HCT116 (cell line): ENCODE data around the gene LSS. TPM values are rescaled to one million over a fixed set of nuclear protein-coding genes. Genes with fewer than 3 reads are reported as not detected.
"Not testable (repeated sequence)": the region's sequence is repeated elsewhere in the genome, so short reads cannot be mapped to it uniquely, and the experiment has no call there.

Experiments used
- ATAC-seq: fragments of 200-7000 bp; cut with Tn5 transposase; 2 replicates; pipeline ENCODE4 v1.9.1; 2020; ENCODE audit warnings: mild to moderate bottlenecking, moderate library complexity
- BruUV-seq: library from RNA; stranded (reverse); fragments of 400-500 nt; replicated peaks from 2 replicates; lab custom pipeline; 2021; lab: Mats Ljungman, UMichigan
- CTCF ChIA-PET: fragments of 300-600 bp; sonication (Branson Sonifier 250); formaldehyde crosslinking; loops from one replicate; lab custom pipeline; 2021; ENCODE audit warnings: antibody characterized with exemption; lab: Charles Lee
- POLR2A ChIA-PET: fragments of 300-600, 350-600 bp; sonication (Branson Sonifier 250); formaldehyde crosslinking; loops from one replicate; lab custom pipeline; 2021; ENCODE audit warnings: antibody characterized with exemption; lab: Charles Lee
- RAD21 ChIA-PET, 2 experiments: fragments of 300-600 bp; sonication (Branson Sonifier 250); formaldehyde crosslinking; loops; one replicate each; lab custom pipeline; 2023; ENCODE audit warnings: low total read pairs in 2 of 2; ENCODE audit not compliant: uncharacterized antibody in 2 of 2, unreplicated experiment in 2 of 2, low non-redundant PET in 1 of 2; lab: Charles Lee
- DNase-seq: peaks from one replicate; pipeline ENCODE4 v3.0.0-alpha.2; 2010; ENCODE audit warnings: low read depth, low spot score
- H2AFZ ChIP-seq: fragments of 200-600 bp; shearing (Covaris generic), sonication (generic); 2 replicates; pipeline ENCODE4 v1.6.1; 2017; ENCODE audit warnings: low read depth, mixed run types, mixed read lengths, antibody characterized with exemption, low read length; ENCODE audit not compliant: poor library complexity, severe bottlenecking
- H3K27ac ChIP-seq: 2 replicates; pipeline ENCODE4 v1.5.1; 2012; ENCODE audit warnings: low read depth, low read length
- H3K27me3 ChIP-seq: fragments of 200-600 bp; sonication (generic); 2 replicates; pipeline ENCODE4 v1.6.1; 2016; ENCODE audit warnings: mixed run types, low read length, mixed read lengths; ENCODE audit not compliant: insufficient read depth
- H3K36me3 ChIP-seq, 2 experiments: fragments of 200-500 bp in 1 of 2; fragments of 200-600 bp in 1 of 2; sonication (Bioruptor generic) in 1 of 2; sonication (generic) in 1 of 2; 2 replicates each; pipeline versions ENCODE4 v1.5.1 to v1.6.1; 2014 to 2016; ENCODE audit warnings: low read length in 2 of 2, inconsistent platforms in 1 of 2, mixed read lengths in 1 of 2, mixed run types in 1 of 2; ENCODE audit not compliant: insufficient read depth in 2 of 2, control insufficient read depth in 1 of 2
- H3K4me1 ChIP-seq, 2 experiments: fragments of 200-600 bp in 1 of 2; sonication (generic) in 1 of 2; 2 replicates each; pipeline versions ENCODE4 v1.5.1 to v1.6.1; 2012 to 2017; ENCODE audit warnings: low read length in 2 of 2, inconsistent platforms in 1 of 2, mild to moderate bottlenecking in 1 of 2, mixed read lengths in 1 of 2, mixed run types in 1 of 2, moderate library complexity in 1 of 2; ENCODE audit not compliant: insufficient read depth in 2 of 2, control insufficient read depth in 1 of 2
- H3K4me2 ChIP-seq: fragments of 200-600 bp; sonication (generic); 2 replicates; pipeline ENCODE4 v1.6.1; 2017; ENCODE audit warnings: mixed run types, low read length, mixed read lengths
- H3K4me3 ChIP-seq, 2 experiments: fragments of 200-600 bp in 1 of 2; sonication (generic) in 1 of 2; replicated peaks in 1 of 2; 2 replicates each; pipeline ENCODE4 v1.5.1; 2011 to 2016; ENCODE audit warnings: low read length in 2 of 2, control low read depth in 1 of 2, low read depth in 1 of 2, mild to moderate bottlenecking in 1 of 2, mixed read lengths in 1 of 2, mixed run types in 1 of 2
- H3K79me2 ChIP-seq: fragments of 200-600 bp; sonication (generic); 2 replicates; pipeline ENCODE4 v1.6.1; 2017; ENCODE audit warnings: mild to moderate bottlenecking, mixed run types, low read length, moderate library complexity, mixed read lengths; ENCODE audit not compliant: insufficient read depth
- H3K9ac ChIP-seq: fragments of 200-600 bp; sonication (generic); 2 replicates; pipeline ENCODE4 v1.6.1; 2016; ENCODE audit warnings: low read length, mixed read lengths
- H3K9me2 ChIP-seq: fragments of 200-600 bp; sonication (generic), shearing (Covaris generic); 2 replicates; pipeline ENCODE4 v1.6.1; 2017; ENCODE audit warnings: mixed run types, mild to moderate bottlenecking, moderate library complexity; ENCODE audit not compliant: insufficient read depth
- H3K9me3 ChIP-seq, 2 experiments: fragments of 200-500 bp in 1 of 2; fragments of 200-600 bp in 1 of 2; sonication (Bioruptor generic) in 1 of 2; sonication (generic) in 1 of 2; 2 replicates each; pipeline ENCODE4 v1.6.1; 2014 to 2017; ENCODE audit warnings: low read length in 2 of 2, mixed read lengths in 2 of 2, inconsistent platforms in 1 of 2, low read depth in 1 of 2, mild to moderate bottlenecking in 1 of 2, mixed run types in 1 of 2, moderate library complexity in 1 of 2; ENCODE audit not compliant: control insufficient read depth in 1 of 2, insufficient read depth in 1 of 2
- H4K20me1 ChIP-seq: fragments of 200-600 bp; sonication (generic), shearing (Covaris generic); 2 replicates; pipeline ENCODE4 v1.6.1; 2017; ENCODE audit warnings: mixed run types, mild to moderate bottlenecking, moderate library complexity; ENCODE audit not compliant: insufficient read depth
- ATF3 ChIP-seq: IDR thresholded peaks from 2 replicates; pipeline ENCODE4 v1.6.1; 2012
- ELF1 ChIP-seq: IDR thresholded peaks from 2 replicates; pipeline ENCODE4 v1.6.1; 2012; ENCODE audit warnings: low read depth, borderline replicate concordance
- EZH2 ChIP-seq: fragments of 200-600 bp; sonication (generic); IDR thresholded peaks from 2 replicates; pipeline ENCODE4 v1.6.1; 2017; ENCODE audit warnings: antibody characterized with exemption, mixed run types
- EZH2phosphoT487 ChIP-seq: fragments of 200-600 bp; IDR thresholded peaks from 2 replicates; pipeline ENCODE4 v1.6.1; 2018; ENCODE audit warnings: antibody characterized with exemption, borderline replicate concordance
- JUND ChIP-seq: IDR thresholded peaks from 2 replicates; pipeline ENCODE4 v1.6.1; 2012
- MAX ChIP-seq: IDR thresholded peaks from 2 replicates; pipeline ENCODE4 v1.6.1; 2012
- REST ChIP-seq: IDR thresholded peaks from 2 replicates; pipeline ENCODE4 v1.6.1; 2012; ENCODE audit warnings: low read depth
- SP1 ChIP-seq: IDR thresholded peaks from 2 replicates; pipeline ENCODE4 v1.6.1; 2012; ENCODE audit warnings: low read depth
- TCF7L2 ChIP-seq: IDR thresholded peaks from 2 replicates; pipeline ENCODE4 v1.7.0; 2011; ENCODE audit warnings: borderline replicate concordance, inconsistent platforms; ENCODE audit not compliant: insufficient read depth, insufficient read length; ENCODE audit errors: extremely low read depth
- intact Hi-C: fragments of 100-400 bp; cut with micrococcal nuclease; formaldehyde crosslinking; loops from 2 replicates; pipeline ENCODE4 v1.10.0; 2022
- total RNA-seq: library from RNA; stranded (reverse); gene quantifications from one replicate; pipeline ENCODE4 v1.2.1, GENCODE V29; 2021; ENCODE audit not compliant: unreplicated experiment

Gene LSS
- total RNA-seq, 1 experiment from 2014 or later = 44.7 TPM

DNA sequence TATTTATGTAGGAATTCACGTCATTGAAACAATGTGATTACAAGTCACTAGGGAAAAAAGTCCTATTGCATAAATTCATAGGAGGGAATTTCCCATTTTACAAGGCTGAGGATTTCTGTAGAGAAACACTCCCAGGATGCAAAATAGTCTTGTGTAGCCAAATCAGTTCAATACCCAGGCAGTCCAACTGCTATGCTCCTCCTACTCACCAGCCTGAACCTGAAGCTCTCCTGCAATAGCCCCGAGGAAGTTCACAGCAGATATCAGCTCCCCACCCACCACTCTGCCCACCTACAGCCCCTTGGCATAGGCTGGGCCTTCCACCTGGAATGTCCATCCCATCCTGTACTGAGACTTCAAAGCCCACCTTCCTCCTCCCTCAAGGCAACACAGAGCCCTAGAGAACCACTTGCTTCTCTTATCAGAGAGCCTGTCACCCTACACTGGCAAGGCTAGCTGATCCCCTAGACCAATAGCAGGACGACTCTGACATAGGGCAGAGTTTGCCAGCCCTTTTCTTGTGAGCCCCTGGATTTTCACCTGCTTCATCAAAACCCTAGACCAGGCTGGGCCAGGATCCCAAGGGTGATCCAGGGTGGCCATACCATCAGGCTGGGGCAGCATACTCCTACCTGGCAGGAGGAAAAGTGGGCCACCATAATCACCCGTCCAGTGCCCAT is 1.5 kb downstream of the LSS start:
- no peak overlapping the region for H3K9ac ChIP-seq
- H4K20me1 ChIP-seq = no peaks in the 10 kb centered on the region
- peaks cover 15 to 29% of the 10 kb centered on the region in 2 experiments for H3K4me1 ChIP-seq
- H2AFZ ChIP-seq = no peak overlapping the region
- no TSS peak for BruUV-seq
- RAD21 ChIA-PET = no interaction called here
- H3K9me3 ChIP-seq = no peaks in the 10 kb centered on the region; a peak in 1 of 4 replicates
- ATAC-seq (no peak), DNase-seq (no peak)
- no peaks in the 10 kb centered on the region for H3K27me3 ChIP-seq
- intact Hi-C loops = loop anchor here (5.0 kb wide), 1 partner anchor 85 kb away; no protein-coding TSS in a partner anchor
- H3K79me2 ChIP-seq = no peaks in the 10 kb centered on the region
- H3K4me3 ChIP-seq = peak overlapping the region in 1 of 2 experiments; percentile 76; a peak in 2 of 4 replicates
- POLR2A ChIA-PET = no interaction called here
- TF ChIP-seq EZH2phosphoT487 (no peak), ELF1 (no peak), EZH2 (no peak)
- CTCF ChIA-PET = no interaction called here
- 0 out of 4 replicates have a peak, but pooled peaks cover 0 to 6% of the 10 kb centered on the region in 2 experiments for H3K36me3 ChIP-seq
- no peaks in the 10 kb centered on the region for H3K9me2 ChIP-seq
- no peak overlapping the region for H3K27ac ChIP-seq
- H3K4me2 ChIP-seq = peak overlapping the region; percentile 97

- no peak overlapping the region for H2AFZ ChIP-seq
- H3K4me3 ChIP-seq = no peak overlapping the region
- RAD21 ChIA-PET = no interaction called here
- TF ChIP-seq ATF3 = no peak
- TF ChIP-seq SP1 = no peak
- no peak for TF ChIP-seq REST
- no peak for TF ChIP-seq MAX
- TF ChIP-seq TCF7L2 = no peak
- no peak for TF ChIP-seq JUND
- H3K9me3 ChIP-seq = no peaks in the 10 kb centered on the region; a peak in 1 of 4 replicates
- POLR2A ChIA-PET = no interaction called here
- no peaks in the 10 kb centered on the region for H4K20me1 ChIP-seq
- no peaks in the 10 kb centered on the region for H3K27me3 ChIP-seq
- CTCF ChIA-PET = no interaction called here
- H3K9me2 ChIP-seq = no peaks in the 10 kb centered on the region
- H3K4me1 ChIP-seq = peaks cover 15 to 29% of the 10 kb centered on the region in 2 experiments
- H3K9ac ChIP-seq = no peak overlapping the region
- no peak overlapping the region for H3K4me2 ChIP-seq
- intact Hi-C loops = loop anchor here (5.0 kb wide), 1 partner anchor 84 kb away; no protein-coding TSS in a partner anchor
- H3K36me3 ChIP-seq = 0 out of 4 replicates have a peak, but pooled peaks cover 0 to 6% of the 10 kb centered on the region in 2 experiments
- no TSS peak for BruUV-seq
- no peak overlapping the region for H3K27ac ChIP-seq
- no peaks in the 10 kb centered on the region for H3K79me2 ChIP-seq
- ATAC-seq (no peak), DNase-seq (no peak)
Measured at GRCh38 chr21:46226146-46226545, 2.4 kb downstream of the LSS start.

DNA sequence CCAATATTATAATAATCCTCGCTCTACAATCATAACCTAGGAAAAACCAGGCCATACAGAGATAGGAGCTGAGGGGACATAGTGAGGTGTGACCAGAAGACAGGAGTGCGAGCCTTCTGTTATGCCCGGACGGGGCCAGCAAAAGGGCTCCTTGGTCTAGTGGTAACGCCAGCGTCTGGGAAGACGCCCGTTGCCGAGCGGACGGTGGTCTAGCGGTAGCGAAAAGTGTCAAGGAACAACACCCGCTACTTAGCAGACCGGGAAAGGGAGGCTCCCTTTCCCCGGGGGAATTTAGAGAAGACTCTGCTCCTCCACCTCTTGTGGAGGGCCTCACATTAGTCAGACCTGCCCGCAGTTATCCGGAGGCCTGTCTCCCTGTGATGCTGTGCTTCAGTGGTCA is 4.9 kb downstream of the LSS start:
- BruUV-seq, H3K36me3 ChIP-seq, POLR2A ChIA-PET, ATAC-seq, RAD21 ChIA-PET, H3K9me3 ChIP-seq, H3K9ac ChIP-seq, H4K20me1 ChIP-seq, H3K27ac ChIP-seq, DNase-seq, H3K79me2 ChIP-seq, H3K9me2 ChIP-seq, H3K4me2 ChIP-seq, intact Hi-C loops, H2AFZ ChIP-seq, H3K4me3 ChIP-seq, H3K27me3 ChIP-seq, CTCF ChIA-PET: not testable (repeated sequence)
- peaks cover 9 to 16% of the 10 kb centered on the region in 2 experiments; a peak in 3 of 4 replicates for H3K4me1 ChIP-seq
